Urinary bladder (tissue), 4 donors: Measurements from ENCODE around the gene SAXO1. TPM values are rescaled to one million over a fixed set of nuclear protein-coding genes. Genes with fewer than 3 reads are reported as not detected.

Source experiments
- DNase-seq: peaks from one replicate; pipeline ENCODE4 v3.0.0-alpha.2; 2015; ENCODE audit errors: extremely low spot score
- H3K27ac ChIP-seq: one replicate; pipeline ENCODE4 v1.5.1; 2013; ENCODE audit warnings: low read depth, mild to moderate bottlenecking, moderate library complexity
- H3K36me3 ChIP-seq: one replicate; pipeline ENCODE4 v1.6.1; 2013; ENCODE audit warnings: mild to moderate bottlenecking, moderate library complexity; ENCODE audit not compliant: insufficient read depth
- H3K4me1 ChIP-seq: one replicate; pipeline ENCODE4 v1.6.1; 2013; ENCODE audit warnings: mild to moderate bottlenecking, moderate library complexity; ENCODE audit not compliant: insufficient read depth
- H3K4me3 ChIP-seq: one replicate; pipeline ENCODE4 v1.5.1; 2013; ENCODE audit warnings: low read depth, low read length
- WGBS: extraction: QIAGEN DNeasy Blood & Tissue Kit; methylation state at CpG from one replicate; pipeline ENCODE4 v1.1.7; 2013; 5-methylcytosine and 5-hydroxymethylcytosine counted together
- polyA plus RNA-seq: library from polyadenylated mRNA; stranded (reverse); fragments of 200-250 nt; gene quantifications from one replicate; pipeline ENCODE4 v1.2.3, GENCODE V29; 2013
- total RNA-seq: library from RNA; depleted of rRNA; stranded (reverse); fragments of >200 nt; gene quantifications from one replicate; pipeline ENCODE4 v1.2.3, GENCODE V29; 2014
- donor health status: healthy with polysubstance abuse.
- donor health status: healthy.

SAXO1 gene
- total and polyA plus RNA-seq, 2 donors = 0.03 to 0.21 TPM

DNA sequence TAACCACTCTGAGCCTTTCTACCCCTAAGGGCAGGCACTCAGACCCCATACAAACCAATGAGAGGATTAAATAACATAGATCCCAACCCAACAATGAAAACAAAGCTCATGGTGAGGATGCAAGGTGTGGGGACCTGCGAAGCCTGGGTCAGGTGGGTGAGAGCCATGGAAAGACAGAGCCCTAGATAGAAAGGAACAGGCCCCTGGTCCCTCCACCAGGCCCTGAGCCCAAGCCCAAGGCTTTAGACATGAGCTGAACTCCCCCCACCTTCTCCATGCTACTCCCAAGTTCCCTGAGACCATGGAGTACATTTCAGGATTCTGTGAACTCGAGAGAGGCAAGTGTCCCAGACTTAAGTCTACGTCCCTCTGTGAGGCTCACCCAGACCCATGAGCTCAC, 106.5 kb downstream of the SAXO1 start:
- Histone ChIP-seq H3K4me1 (no peaks in the 10 kb centered on the region), H3K27ac (no peak overlapping the region), H3K4me3 (no peak overlapping the region), H3K36me3 (no peaks in the 10 kb centered on the region)
- no peak for DNase-seq
- WGBS = 93% methylated on average over 3 of the region's 3 CpGs

DNA sequence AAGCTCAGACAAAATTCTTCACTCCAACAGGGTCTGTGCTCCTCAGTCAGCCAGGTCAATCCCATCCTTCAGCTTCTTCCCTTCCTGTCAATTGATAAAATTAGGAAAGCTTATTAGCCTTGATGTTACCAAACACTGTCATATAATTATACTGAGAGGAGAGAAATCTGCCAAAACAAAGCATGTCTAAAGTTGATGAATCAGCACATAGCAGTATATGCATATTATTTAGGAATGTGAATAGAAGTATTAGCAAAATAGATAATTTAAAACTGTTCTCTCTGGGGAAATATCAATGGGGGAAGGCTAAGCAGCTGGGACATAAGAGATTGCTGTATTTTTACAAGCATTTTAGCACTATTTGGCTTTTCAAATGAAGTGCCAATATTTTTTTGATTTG, 107.1 kb downstream of the SAXO1 start:
- H3K27ac ChIP-seq = no peak overlapping the region
- H3K4me3 ChIP-seq = no peak overlapping the region
- H3K36me3 ChIP-seq = no peaks in the 10 kb centered on the region
- no peak for DNase-seq
- H3K4me1 ChIP-seq = no peaks in the 10 kb centered on the region

DNA sequence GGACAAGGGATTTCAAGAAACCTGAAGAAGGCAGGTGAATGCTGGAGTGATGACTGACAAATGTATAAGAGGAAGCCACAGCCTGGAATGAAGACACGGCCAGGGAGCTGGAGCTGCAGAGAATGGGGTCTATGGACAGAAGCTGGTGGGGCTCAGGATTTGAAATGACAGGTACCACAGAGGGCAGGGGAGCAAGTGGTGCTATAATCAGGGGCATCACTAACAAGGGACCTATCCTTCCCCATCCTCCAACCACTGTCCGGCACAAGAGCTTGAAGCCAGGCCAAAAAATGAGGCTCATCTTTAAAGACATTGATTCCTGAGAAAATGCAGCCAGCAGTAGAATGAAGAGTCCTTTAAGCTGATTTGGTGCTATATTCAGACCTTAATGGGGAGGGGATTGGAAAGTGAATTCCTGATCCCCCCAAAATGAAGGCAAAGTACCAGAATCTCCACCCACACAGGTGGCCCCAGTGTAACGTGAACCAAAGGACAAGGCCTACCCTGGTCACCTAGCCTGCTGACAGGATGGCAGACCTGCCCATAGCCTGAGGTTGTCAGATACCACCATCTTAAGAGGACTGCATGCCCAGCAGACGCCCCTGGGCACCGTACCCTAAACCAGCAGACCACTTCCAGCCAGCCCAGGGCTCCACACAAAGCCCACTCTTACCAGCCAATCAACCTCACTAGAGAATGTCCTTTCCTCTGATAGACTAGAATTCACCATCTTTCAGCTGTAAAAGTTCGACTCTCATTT, 109.2 kb downstream of the SAXO1 start:
- WGBS = 94% methylated on average over 6 of the region's 6 CpGs
- H3K27ac ChIP-seq = no peak overlapping the region
- H3K4me1 ChIP-seq = no peaks in the 10 kb centered on the region
- H3K36me3 ChIP-seq = no peaks in the 10 kb centered on the region
- DNase-seq = no peak
- no peak overlapping the region for H3K4me3 ChIP-seq

DNA sequence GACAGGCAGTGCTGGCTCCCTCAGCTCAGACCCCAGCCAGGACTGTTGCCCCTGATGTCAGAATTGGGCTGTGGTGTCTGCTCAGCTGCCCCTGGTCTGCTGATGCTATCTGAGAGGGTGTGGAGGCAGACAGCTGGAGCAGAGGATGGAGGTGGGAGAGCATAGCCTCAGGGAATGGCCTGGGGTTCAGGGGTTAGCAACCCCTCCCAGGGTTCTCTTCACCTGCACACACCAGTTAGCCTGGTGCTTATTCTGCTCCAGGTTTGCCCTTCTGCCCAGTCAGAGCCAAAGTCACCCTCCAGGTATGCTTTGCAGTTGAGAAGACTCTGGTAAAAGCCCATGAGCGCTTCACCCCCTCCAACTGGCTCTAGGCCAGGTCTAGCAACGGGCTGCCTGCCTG, 109.8 kb downstream of the SAXO1 start:
- no peak overlapping the region for H3K4me3 ChIP-seq
- H3K4me1 ChIP-seq = no peaks in the 10 kb centered on the region
- 46% methylated on average over 2 of the region's 2 CpGs for WGBS
- H3K27ac ChIP-seq = no peak overlapping the region
- no peaks in the 10 kb centered on the region for H3K36me3 ChIP-seq
- no peak for DNase-seq

DNA sequence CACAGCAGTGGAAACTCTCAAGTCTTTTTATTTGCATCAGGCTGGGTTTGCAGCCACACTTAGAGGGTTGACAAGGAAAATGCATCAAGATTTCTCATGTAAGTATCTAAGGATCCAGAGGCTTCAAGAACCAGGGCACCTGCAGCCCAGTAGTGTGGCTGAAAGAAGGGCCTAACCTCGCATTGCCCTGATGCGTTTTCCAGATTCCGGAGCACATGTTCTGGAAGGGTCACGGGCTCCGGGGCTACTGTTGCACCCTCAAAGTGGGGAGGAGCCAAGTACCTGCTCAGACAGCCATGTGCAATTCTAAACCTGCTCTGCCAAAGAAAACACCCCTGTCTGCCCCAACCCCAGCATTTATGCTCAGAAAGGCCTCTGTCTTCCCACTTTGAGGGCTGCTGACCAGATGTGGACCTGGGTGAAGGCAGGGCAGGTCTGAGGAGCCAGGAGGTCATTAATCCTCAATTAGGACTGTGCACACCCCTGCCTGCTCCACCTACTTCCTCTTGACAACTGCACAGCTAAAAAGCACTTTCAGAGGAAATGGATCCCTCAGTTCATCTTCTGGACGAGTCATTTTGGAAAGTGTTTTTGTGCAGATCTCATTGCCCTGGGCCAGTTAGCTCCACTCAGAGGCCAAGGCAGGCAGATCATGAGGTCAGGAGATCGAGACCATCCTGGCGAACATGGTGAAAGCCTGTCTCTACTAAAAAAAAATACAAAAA, 110.7 kb downstream of the SAXO1 start:
- Histone ChIP-seq H3K27ac (no peak overlapping the region), H3K36me3 (no peaks in the 10 kb centered on the region), H3K4me3 (no peak overlapping the region), H3K4me1 (no peaks in the 10 kb centered on the region)
- DNase-seq = no peak
- 86% methylated on average over 8 of the region's 8 CpGs for WGBS

DNA sequence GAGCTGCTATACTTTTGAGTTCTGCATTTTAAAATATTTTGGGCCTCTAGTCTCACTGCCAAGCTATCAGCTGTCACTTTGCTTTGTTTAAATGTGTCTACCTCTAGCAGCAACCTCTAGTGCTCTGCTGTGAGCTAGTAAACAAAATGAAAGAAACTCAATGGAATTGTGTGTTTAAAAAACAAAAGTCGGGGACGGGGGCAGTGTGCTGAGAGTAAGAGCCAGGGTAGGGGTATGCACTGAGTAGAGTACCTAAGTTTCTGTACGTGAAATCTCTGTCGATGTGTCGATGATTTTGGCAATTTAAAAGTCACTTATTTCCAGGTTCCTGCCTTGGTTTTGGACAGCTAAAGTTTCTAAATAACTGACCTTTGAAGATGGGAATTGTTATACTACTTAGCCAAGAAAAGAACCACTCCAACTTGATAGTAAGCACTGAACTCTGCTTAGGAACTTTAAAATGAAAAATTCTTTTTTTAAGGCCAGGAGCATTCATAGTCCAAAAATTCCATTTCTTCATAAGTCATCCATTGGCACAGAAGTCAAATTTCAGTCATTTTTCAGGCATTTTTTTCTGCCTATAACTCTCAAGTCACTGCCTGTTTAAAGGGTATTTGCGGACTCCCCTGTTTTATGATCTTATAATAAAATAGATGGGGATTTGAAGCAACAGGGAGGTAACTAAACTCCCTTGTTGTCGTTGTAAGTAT, 111.5 kb downstream of the SAXO1 start:
- 59% methylated on average over 7 of the region's 7 CpGs for WGBS
- Histone ChIP-seq H3K4me1 (no peaks in the 10 kb centered on the region), H3K4me3 (no peak overlapping the region), H3K36me3 (no peaks in the 10 kb centered on the region), H3K27ac (no peak overlapping the region)
- DNase-seq = no peak

DNA sequence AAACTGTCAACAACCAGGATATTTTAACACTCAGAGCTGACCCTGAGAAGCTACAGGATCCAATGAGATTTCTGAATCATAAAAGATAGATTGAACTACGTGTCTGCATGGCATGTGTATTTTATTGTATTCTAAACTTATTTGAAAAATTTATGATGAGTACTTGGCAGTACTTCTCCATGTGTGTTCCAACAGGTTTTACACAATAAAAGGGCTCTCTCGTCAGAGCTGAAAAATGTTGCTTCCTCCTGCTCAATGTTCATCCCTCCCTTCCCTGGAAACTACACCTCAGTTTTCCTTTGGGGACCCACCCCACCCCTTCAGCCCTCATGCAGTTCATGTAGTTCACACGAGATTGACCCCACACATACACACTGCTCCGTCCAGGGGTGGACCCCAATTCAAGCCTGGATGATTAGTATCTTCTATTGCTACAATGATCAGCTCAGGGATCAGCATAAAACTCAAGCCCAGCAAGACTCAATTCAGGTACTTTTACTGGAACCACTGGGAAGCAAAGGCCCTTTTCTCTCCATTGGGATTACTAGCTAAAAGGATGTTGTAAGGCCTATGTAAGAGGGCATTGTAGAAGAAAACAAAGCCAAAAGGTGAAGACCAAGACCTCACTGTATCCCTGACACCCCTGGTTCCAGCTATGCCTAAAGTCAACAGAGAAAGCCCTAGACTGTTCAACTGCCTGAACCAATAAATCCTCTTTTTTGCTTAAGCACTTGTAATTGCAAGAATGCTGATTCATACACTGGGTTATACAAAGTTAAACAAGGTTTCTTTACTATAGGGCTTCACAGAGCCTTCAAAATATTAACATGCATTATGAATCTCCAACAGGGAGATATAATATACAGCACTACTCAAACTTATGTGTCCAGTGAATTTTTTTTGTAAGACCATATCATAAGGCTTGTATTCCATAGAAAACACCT, 112.6 kb downstream of the SAXO1 start:
- Histone ChIP-seq H3K4me1 (no peaks in the 10 kb centered on the region), H3K4me3 (no peak overlapping the region), H3K27ac (no peak overlapping the region), H3K36me3 (no peaks in the 10 kb centered on the region)
- WGBS = 43% methylated on average over 4 of the region's 4 CpGs
- DNase-seq = no peak

DNA sequence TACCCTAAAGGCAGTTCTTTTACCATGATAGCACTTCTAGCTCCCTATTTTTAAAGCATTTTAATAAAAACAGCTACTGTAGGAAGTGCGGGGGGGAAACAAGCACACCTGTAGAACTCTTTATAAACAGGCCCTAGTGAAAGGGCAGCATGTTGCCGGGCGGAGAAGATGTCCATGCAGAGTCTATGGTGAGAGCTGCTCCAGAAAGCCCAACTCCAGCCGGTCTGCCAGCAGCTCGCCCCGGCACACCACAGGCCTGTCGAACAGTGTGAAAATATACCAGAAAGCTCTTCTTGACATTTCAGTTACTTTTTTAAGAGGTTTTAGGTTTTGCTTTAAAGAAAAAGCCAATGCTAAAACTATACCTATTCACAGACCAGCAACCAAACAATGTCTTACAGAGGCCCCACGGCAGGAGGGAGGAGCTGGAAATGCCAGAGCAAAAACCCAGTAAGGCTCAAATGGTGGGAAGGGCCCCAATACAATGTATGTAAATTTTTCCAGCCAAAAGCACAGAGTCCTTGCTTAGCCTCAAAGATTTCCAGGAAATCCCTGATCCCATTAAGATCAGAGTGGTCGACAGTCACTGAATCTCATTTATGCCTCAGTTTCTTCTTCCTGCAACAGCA, 121.2 kb downstream of the SAXO1 start:
- WGBS = 98% methylated on average over 9 of the region's 9 CpGs
- no peaks in the 10 kb centered on the region for H3K36me3 ChIP-seq

DNA sequence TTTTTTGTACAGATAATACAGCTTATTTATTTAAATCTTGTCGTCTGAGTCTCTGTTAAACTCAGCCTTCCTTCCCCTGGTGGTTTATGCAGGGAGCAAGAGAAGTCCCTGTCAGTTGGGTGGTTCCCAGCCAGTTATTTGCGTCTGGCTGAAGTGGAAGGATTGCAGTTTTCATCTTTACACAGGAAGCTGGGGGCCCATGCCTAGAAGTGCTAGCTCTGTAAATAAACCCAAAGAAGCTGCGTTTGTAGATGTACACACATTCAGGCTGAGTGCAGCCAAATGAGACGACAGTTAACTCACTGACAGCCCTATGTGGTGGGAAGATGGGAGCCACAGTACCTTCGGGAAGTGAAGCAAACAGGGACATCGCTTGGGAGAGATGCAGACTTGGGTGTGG, 122.1 kb downstream of the SAXO1 start:
- no peaks in the 10 kb centered on the region for H3K36me3 ChIP-seq
- WGBS = 24% methylated on average over 6 of the region's 6 CpGs
- no peak overlapping the region for H3K27ac ChIP-seq
- H3K4me1 ChIP-seq = no peaks in the 10 kb centered on the region
- no peak overlapping the region for H3K4me3 ChIP-seq
- DNase-seq = no peak

More for the DNA sequence above, 121.2 kb downstream of the SAXO1 start:
- Histone ChIP-seq H3K4me1 (no peaks in the 10 kb centered on the region), H3K27ac (no peak overlapping the region), H3K4me3 (no peak overlapping the region)
- no peak for DNase-seq

DNA sequence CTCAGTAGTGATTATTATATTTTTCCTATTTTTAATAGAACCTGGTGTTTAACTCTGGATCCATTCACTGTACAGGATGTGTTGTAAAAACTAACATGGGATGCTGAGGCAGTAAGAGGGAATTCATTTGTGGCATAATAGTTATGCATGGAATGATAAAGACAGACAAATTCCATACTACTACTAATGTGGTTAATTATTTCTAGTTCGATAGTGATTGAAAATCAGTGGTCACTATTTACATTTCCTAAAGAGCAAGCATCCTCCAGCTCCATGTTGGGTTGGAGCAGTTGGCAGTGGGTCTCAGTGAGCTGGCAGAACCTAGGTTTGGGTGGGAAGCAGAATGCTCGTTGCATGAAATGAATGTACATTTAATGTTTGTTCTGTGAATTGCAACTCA, 122.6 kb downstream of the SAXO1 start:
- Histone ChIP-seq H3K27ac (no peak overlapping the region), H3K4me3 (no peak overlapping the region), H3K4me1 (no peaks in the 10 kb centered on the region), H3K36me3 (no peaks in the 10 kb centered on the region)
- DNase-seq = no peak
- 51% methylated on average over 2 of the region's 2 CpGs for WGBS

DNA sequence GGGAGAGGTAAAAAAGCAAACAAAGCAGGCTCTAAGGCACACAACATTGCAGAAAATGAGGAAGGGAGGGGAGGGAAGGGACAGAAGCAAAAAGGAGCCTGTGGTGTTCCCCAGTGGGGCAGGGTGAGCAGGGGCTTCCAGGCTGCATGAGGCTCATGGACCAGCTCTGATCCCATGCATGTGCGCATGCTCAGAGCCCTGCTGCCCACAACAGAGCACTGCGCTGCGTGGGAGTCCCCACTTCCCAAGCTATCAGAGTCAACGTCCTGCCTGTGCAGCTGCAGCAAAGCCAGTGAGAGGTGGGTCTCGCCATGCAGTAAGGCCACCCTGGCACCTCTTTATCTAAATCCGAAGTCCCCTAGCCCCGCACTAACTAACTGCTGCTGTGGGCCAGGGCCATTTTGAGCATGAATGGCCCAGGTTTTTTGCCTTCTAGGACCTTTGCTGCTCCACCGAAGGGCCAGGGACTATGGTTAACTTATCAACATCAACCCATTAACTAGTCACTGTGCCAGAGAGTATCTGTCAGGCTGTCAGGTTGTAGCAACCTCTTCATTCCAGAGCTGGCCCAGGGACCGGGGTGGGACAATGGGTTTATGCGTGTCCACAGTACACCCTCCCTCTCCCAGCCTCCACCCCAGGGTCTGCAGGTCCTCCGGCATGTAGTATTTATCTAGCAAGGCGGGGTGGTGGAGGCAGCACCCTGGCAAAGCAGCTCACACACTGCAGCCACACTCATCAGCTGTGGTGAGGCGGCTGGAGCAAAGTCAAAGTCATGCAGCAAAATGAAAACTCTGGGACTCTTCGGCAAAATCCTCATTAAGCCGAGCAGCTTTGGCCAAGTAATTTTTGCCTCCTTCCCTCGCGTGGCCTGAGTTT, 123.6 kb downstream of the SAXO1 start:
- no peaks in the 10 kb centered on the region for H3K4me1 ChIP-seq
- no peak overlapping the region for H3K27ac ChIP-seq
- no peak for DNase-seq
- WGBS = 83% methylated on average over 17 of the region's 17 CpGs
- no peak overlapping the region for H3K4me3 ChIP-seq
- H3K36me3 ChIP-seq = no peaks in the 10 kb centered on the region

DNA sequence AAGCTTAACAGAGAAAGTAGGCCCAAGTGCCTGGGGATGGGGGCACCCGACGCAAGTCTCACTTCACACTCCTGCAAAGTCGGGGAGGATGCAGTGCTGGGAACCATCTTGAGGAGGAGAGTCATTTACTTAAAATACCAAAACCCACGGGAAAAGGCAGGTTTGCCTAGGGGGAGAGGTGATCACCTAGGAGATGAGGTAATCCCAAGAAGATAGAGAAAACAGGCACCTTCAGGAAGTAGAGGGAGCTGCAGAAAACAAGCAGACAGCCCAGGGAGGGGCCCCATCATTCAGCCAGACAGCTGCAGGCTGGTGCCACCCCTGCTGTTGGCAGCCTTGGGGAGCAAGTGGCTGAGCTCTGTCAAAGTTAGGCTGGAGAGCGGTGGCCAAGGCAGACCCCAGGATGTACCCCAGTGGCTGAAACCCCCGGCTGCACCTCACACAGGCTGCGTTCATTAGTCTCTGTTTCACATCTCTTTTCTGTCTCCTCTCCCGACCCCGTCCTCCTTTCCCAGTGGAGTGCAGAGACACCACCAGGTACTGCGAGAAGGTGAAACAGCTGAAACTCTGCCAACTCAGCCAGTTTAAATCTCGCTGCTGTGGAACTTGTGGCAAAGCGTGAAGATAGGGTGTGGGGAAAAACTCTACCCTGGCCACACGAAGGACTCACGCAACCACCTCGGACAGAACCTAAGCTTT, 124.9 kb downstream of the SAXO1 start:
- 93% methylated on average over 15 of the region's 15 CpGs for WGBS
- no peak overlapping the region for H3K27ac ChIP-seq
- H3K4me3 ChIP-seq = no peak overlapping the region
- no peak for DNase-seq
- no peaks in the 10 kb centered on the region for H3K4me1 ChIP-seq
- H3K36me3 ChIP-seq = no peaks in the 10 kb centered on the region
